K562 (cell line): ENCODE data around the gene MB21D2. TPM values are rescaled to one million over a fixed set of nuclear protein-coding genes. Genes with fewer than 3 reads are reported as not detected.

Experiments
- ATF7 ChIP-seq: fragments of 450-650 bp; IDR thresholded peaks from 2 replicates; pipeline ENCODE4 v1.7.1; 2014; ENCODE audit warnings: mild to moderate bottlenecking, moderate library complexity
- GATAD2A ChIP-seq: fragments of 450-650 bp; IDR thresholded peaks from 2 replicates; pipeline ENCODE4 v1.6.1; 2017
- U2AF1 ChIP-seq: fragments of 200-400 bp; formaldehyde crosslinking; optimal IDR thresholded peaks from 2 replicates; pipeline ENCODE3; 2017; ENCODE audit warnings: mild to moderate bottlenecking, low read depth, low read length, moderate library complexity
- U2AF2 ChIP-seq: fragments of 200-400 bp; formaldehyde crosslinking; optimal IDR thresholded peaks from 2 replicates; pipeline ENCODE3; 2017; ENCODE audit warnings: low read depth, mild to moderate bottlenecking, low read length
- ZNF239 ChIP-seq: fragments of 250-450 bp; sonication (Bioruptor Pico); IDR thresholded peaks from 2 replicates; pipeline ENCODE4 v1.4.0; 2020; ENCODE audit warnings: mild to moderate bottlenecking
- ZNF436 ChIP-seq: fragments of 250-450, 450-650 bp; sonication (Bioruptor Pico); formaldehyde crosslinking; IDR thresholded peaks from 2 replicates; pipeline ENCODE4 v1.7.0; 2020; ENCODE audit warnings: mild to moderate bottlenecking
- polyA plus RNA-seq, 8 experiments: library from polyadenylated mRNA; depleted of rRNA in 4 of 8; stranded (reverse) in 5 of 8; unstranded in 3 of 8; fragments of >200 nt; fragmentation: Nextera tagmentation in 2 of 8; fragmentation: Illumina TruSeq in 1 of 8; extraction: Ambion mirVana in 2 of 8; extraction: Trizol in 1 of 8; gene quantifications; 2 replicates each; pipeline versions ENCODE4 v1.2.1 to v1.2.3, GENCODE V29; 2011 to 2014; ENCODE audit warnings: inconsistent platforms in 1 of 8, missing spikeins in 1 of 8
- total RNA-seq, 7 experiments: library from RNA; depleted of rRNA in 6 of 7; stranded (reverse); fragments of >200 nt in 6 of 7; fragmentation: Illumina TruSeq in 2 of 7; extraction: Trizol in 2 of 7; gene quantifications; 2 replicates each; pipeline versions ENCODE4 v1.2.1 to v1.2.3, GENCODE V29; 2011 to 2021; ENCODE audit warnings: low replicate concordance in 1 of 7
- TF ChIP-seq, protein P1 (sequence below): IDR thresholded peaks from 3 replicates; pipeline ENCODE4 v1.6.1; 2011; ENCODE audit warnings: borderline replicate concordance, mild to moderate bottlenecking; ENCODE audit not compliant: insufficient read length, insufficient read depth
- TF ChIP-seq, protein P2 (sequence below): fragments of 250-450 bp; sonication (Bioruptor Pico); IDR thresholded peaks from 2 replicates; pipeline ENCODE4 v1.5.0; 2021; ENCODE audit warnings: mild to moderate bottlenecking, borderline replicate concordance
- TF ChIP-seq, protein P3 (sequence below): sonication (generic); formaldehyde crosslinking; IDR thresholded peaks from 2 replicates; pipeline ENCODE4 v1.8.0; 2022; ENCODE audit warnings: mild to moderate bottlenecking, missing genetic modification reagents

The MB21D2 gene
- total and polyA plus RNA-seq, 9 of the 15 experiments (the other 6 are each of a cell fraction or from before 2014, with no cell fraction given), result 0.01 TPM; not detected in 8

GRCh38 chr3:192799721-192800120 lies 117.9 kb downstream of the MB21D2 start (continued):
- TF ChIP-seq, protein P1, sequence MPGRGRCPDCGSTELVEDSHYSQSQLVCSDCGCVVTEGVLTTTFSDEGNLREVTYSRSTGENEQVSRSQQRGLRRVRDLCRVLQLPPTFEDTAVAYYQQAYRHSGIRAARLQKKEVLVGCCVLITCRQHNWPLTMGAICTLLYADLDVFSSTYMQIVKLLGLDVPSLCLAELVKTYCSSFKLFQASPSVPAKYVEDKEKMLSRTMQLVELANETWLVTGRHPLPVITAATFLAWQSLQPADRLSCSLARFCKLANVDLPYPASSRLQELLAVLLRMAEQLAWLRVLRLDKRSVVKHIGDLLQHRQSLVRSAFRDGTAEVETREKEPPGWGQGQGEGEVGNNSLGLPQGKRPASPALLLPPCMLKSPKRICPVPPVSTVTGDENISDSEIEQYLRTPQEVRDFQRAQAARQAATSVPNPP, result no peak
- TF ChIP-seq U2AF2 (no peak), U2AF1 (no peak), ZNF239 (CRISPR knock-in tag) (no peak), GATAD2A (no peak), ZNF436 (CRISPR knock-in tag) (no peak), ATF7 (no peak)
- TF ChIP-seq, protein P2, sequence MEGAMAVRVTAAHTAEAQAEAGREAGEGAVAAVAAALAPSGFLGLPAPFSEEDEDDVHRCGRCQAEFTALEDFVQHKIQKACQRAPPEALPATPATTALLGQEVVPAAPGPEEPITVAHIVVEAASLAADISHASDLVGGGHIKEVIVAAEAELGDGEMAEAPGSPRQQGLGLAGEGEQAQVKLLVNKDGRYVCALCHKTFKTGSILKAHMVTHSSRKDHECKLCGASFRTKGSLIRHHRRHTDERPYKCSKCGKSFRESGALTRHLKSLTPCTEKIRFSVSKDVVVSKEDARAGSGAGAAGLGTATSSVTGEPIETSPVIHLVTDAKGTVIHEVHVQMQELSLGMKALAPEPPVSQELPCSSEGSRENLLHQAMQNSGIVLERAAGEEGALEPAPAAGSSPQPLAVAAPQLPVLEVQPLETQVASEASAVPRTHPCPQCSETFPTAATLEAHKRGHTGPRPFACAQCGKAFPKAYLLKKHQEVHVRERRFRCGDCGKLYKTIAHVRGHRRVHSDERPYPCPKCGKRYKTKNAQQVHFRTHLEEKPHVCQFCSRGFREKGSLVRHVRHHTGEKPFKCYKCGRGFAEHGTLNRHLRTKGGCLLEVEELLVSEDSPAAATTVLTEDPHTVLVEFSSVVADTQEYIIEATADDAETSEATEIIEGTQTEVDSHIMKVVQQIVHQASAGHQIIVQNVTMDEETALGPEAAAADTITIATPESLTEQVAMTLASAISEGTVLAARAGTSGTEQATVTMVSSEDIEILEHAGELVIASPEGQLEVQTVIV, result no peak
- TF ChIP-seq, protein P3, sequence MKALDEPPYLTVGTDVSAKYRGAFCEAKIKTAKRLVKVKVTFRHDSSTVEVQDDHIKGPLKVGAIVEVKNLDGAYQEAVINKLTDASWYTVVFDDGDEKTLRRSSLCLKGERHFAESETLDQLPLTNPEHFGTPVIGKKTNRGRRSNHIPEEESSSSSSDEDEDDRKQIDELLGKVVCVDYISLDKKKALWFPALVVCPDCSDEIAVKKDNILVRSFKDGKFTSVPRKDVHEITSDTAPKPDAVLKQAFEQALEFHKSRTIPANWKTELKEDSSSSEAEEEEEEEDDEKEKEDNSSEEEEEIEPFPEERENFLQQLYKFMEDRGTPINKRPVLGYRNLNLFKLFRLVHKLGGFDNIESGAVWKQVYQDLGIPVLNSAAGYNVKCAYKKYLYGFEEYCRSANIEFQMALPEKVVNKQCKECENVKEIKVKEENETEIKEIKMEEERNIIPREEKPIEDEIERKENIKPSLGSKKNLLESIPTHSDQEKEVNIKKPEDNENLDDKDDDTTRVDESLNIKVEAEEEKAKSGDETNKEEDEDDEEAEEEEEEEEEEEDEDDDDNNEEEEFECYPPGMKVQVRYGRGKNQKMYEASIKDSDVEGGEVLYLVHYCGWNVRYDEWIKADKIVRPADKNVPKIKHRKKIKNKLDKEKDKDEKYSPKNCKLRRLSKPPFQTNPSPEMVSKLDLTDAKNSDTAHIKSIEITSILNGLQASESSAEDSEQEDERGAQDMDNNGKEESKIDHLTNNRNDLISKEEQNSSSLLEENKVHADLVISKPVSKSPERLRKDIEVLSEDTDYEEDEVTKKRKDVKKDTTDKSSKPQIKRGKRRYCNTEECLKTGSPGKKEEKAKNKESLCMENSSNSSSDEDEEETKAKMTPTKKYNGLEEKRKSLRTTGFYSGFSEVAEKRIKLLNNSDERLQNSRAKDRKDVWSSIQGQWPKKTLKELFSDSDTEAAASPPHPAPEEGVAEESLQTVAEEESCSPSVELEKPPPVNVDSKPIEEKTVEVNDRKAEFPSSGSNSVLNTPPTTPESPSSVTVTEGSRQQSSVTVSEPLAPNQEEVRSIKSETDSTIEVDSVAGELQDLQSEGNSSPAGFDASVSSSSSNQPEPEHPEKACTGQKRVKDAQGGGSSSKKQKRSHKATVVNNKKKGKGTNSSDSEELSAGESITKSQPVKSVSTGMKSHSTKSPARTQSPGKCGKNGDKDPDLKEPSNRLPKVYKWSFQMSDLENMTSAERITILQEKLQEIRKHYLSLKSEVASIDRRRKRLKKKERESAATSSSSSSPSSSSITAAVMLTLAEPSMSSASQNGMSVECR, result no peak
- TF ChIP-seq, all 486 proteins: peak for 0
